ENCODE measurements around the gene SRGAP1.

The SRGAP1 gene

DNA sequence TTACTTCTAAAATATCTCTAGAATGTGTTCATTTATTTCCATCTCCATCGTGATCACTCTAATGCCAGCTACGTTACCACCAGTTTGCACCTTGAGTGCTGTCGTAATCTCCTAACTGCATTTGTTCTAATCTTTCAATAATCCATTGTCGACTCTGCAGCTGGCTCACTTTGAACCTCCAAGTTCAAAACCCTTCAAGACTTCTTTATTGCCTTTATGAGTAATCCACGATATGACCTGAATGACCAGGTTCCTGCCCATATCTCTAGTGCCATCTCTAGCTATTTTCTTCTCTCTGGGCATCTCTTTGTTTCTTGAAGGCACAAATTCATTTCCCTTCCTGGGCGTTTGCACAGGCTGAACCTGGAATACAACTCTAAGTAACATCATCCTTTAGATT, 76.7 kb downstream of the SRGAP1 start:
- no peak overlapping the region for H4K91ac ChIP-seq (ENCODE audit: low read depth, low read length, poor library complexity)
- no peak overlapping the region for H3K4me2 ChIP-seq (ENCODE audit: insufficient read depth, low read length, poor library complexity, severe bottlenecking)
- WGBS, 2 donors (ENCODE audit: extremely low coverage in 2 of 2, insufficient read length in 2 of 2, insufficient replicate concordance in 1 of 2) = no CpG with 5 or more reads among the region's 6 CpGs

DNA sequence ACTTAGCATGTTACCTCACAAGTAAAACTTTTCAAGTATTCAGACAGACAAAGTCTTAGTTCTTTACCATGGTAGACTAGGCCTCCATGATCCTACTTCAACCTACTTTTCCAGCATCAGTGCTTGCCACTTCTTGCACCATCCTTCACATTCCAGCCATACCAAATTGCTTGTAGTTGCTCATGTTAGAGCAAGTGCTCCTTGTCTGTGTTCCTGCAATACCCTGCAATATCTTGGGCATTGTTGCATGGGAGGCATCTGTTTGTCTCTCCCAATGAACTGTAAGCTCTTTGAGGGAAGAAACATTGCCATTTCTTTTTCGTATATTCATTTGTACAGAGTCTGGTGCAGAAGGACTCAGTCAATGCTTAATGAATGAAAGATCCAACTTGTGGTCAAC, 78.0 kb downstream of the SRGAP1 start:
- DNase-seq (ENCODE audit: low spot score) = no peak
- Histone ChIP-seq H3K27ac (replicated peaks; ENCODE audit: low read length) (no peak overlapping the region), H3K27me3 (ENCODE audit: control insufficient read depth in 3 of 3, insufficient read depth in 3 of 3, low read depth in 1 of 3, low read length in 3 of 3) (no peaks in the 10 kb centered on the region)

More for the DNA sequence above, 76.7 kb downstream of the SRGAP1 start:
- H3K27ac ChIP-seq (replicated peaks; ENCODE audit: low read length) = no peak overlapping the region
- no peak overlapping the region for H3K9ac ChIP-seq (ENCODE audit: low read depth, low read length, poor library complexity)
- H3K79me1 ChIP-seq (ENCODE audit: low read depth, low read length) = no peaks in the 10 kb centered on the region
- no peak overlapping the region for H3K14ac ChIP-seq (ENCODE audit: low read length)
- H3K36me3 ChIP-seq (replicated peaks in 1 of 2; ENCODE audit: control insufficient read depth in 2 of 2, insufficient read depth in 2 of 2, low read length in 2 of 2) = no peaks in the 10 kb centered on the region
- no peak overlapping the region for H2BK5ac ChIP-seq (ENCODE audit: low read length)
- no peak overlapping the region for H2BK12ac ChIP-seq (ENCODE audit: low read length)
- DNase-seq (ENCODE audit: low spot score) = no peak
- H3K18ac ChIP-seq (ENCODE audit: low read length) = no peak overlapping the region
- H4K8ac ChIP-seq (ENCODE audit: low read depth, low read length) = no peak overlapping the region
- H2AFZ ChIP-seq (ENCODE audit: low read length) = no peak overlapping the region
- no peak overlapping the region for H2BK15ac ChIP-seq (ENCODE audit: low read length)
- H3K27me3 ChIP-seq (ENCODE audit: control insufficient read depth in 3 of 3, insufficient read depth in 3 of 3, low read depth in 1 of 3, low read length in 3 of 3) = no peaks in the 10 kb centered on the region
- H3K4me1 ChIP-seq (ENCODE audit: control insufficient read depth in 2 of 2, insufficient read depth in 1 of 2, low read depth in 1 of 2, low read length in 2 of 2) = peaks cover 0 to 25% of the 10 kb centered on the region in 2 donors
- H2AK5ac ChIP-seq (ENCODE audit: low read depth, low read length) = no peak overlapping the region
- H2BK120ac ChIP-seq (ENCODE audit: low read depth, low read length) = no peak overlapping the region
- H3K4me3 ChIP-seq (ENCODE audit: low read length in 2 of 2) = no peak overlapping the region
- H3K9me3 ChIP-seq (replicated peaks in 1 of 2; ENCODE audit: control insufficient read depth in 2 of 2, insufficient read depth in 1 of 2, low read depth in 1 of 2, low read length in 2 of 2) = no peaks in the 10 kb centered on the region
- H3K4ac ChIP-seq (ENCODE audit: low read length) = no peak overlapping the region
- no peak overlapping the region for H3K23ac ChIP-seq (ENCODE audit: low read depth, low read length, poor library complexity)

DNA sequence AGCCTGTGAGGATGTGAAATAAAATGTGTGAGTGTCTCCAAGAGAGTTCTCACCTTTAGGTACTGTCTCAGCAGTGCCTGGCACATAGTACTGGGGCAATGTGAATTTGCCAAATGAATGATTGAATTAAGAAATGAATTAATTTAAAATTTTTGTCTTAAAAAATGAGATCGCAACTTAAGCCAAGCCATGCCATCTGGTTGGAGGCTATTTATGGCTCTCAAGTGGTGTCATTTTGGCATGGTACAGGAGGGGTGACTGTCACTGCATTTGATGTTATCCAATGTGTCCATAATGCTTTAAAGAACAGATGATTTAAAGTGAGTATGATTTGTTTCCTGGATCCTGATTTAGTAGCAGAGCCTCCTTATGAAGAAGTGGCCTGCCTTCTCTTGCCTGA, 80.3 kb downstream of the SRGAP1 start:
- Histone ChIP-seq H3K14ac (ENCODE audit: low read length) (no peak overlapping the region), H3K9me3 (replicated peaks in 1 of 2; ENCODE audit: control insufficient read depth in 2 of 2, insufficient read depth in 1 of 2, low read depth in 1 of 2, low read length in 2 of 2) (peaks cover 0 to 16% of the 10 kb centered on the region in 2 donors), H2BK5ac (ENCODE audit: low read length) (no peak overlapping the region), H3K4me2 (ENCODE audit: insufficient read depth, low read length, poor library complexity, severe bottlenecking) (no peak overlapping the region), H3K23ac (ENCODE audit: low read depth, low read length, poor library complexity) (no peak overlapping the region), H3K9ac (ENCODE audit: low read depth, low read length, poor library complexity) (no peak overlapping the region), H2AK5ac (ENCODE audit: low read depth, low read length) (no peak overlapping the region), H3K36me3 (replicated peaks in 1 of 2; ENCODE audit: control insufficient read depth in 2 of 2, insufficient read depth in 2 of 2, low read length in 2 of 2) (no peaks in the 10 kb centered on the region), H4K91ac (ENCODE audit: low read depth, low read length, poor library complexity) (no peak overlapping the region), H3K27ac (replicated peaks; ENCODE audit: low read length) (no peak overlapping the region), H3K79me1 (ENCODE audit: low read depth, low read length) (no peaks in the 10 kb centered on the region), H3K4me1 (ENCODE audit: control insufficient read depth in 2 of 2, insufficient read depth in 1 of 2, low read depth in 1 of 2, low read length in 2 of 2) (no peaks in the 10 kb centered on the region), H2BK15ac (ENCODE audit: low read length) (no peak overlapping the region), H3K4ac (ENCODE audit: low read length) (no peak overlapping the region), H3K18ac (ENCODE audit: low read length) (no peak overlapping the region), H2BK120ac (ENCODE audit: low read depth, low read length) (no peak overlapping the region), H2BK12ac (ENCODE audit: low read length) (no peak overlapping the region), H2AFZ (ENCODE audit: low read length) (no peak overlapping the region), H4K8ac (ENCODE audit: low read depth, low read length) (no peak overlapping the region), H3K4me3 (ENCODE audit: low read length in 2 of 2) (no peak overlapping the region), H3K27me3 (ENCODE audit: control insufficient read depth in 3 of 3, insufficient read depth in 3 of 3, low read depth in 1 of 3, low read length in 3 of 3) (no peaks in the 10 kb centered on the region)
- WGBS, 2 donors (ENCODE audit: extremely low coverage in 2 of 2, insufficient read length in 2 of 2, insufficient replicate concordance in 1 of 2) = no CpG with 5 or more reads among the region's 1 CpG
- DNase-seq (ENCODE audit: low spot score) = no peak

More for the DNA sequence above, 78.0 kb downstream of the SRGAP1 start:
- Histone ChIP-seq H3K4ac (ENCODE audit: low read length) (no peak overlapping the region), H2BK12ac (ENCODE audit: low read length) (no peak overlapping the region), H2BK15ac (ENCODE audit: low read length) (no peak overlapping the region), H3K9ac (ENCODE audit: low read depth, low read length, poor library complexity) (no peak overlapping the region), H2AFZ (ENCODE audit: low read length) (no peak overlapping the region), H3K23ac (ENCODE audit: low read depth, low read length, poor library complexity) (no peak overlapping the region), H3K9me3 (replicated peaks in 1 of 2; ENCODE audit: control insufficient read depth in 2 of 2, insufficient read depth in 1 of 2, low read depth in 1 of 2, low read length in 2 of 2) (no peaks in the 10 kb centered on the region), H2AK5ac (ENCODE audit: low read depth, low read length) (no peak overlapping the region), H3K4me2 (ENCODE audit: insufficient read depth, low read length, poor library complexity, severe bottlenecking) (no peak overlapping the region), H2BK120ac (ENCODE audit: low read depth, low read length) (no peak overlapping the region), H4K91ac (ENCODE audit: low read depth, low read length, poor library complexity) (no peak overlapping the region), H3K4me3 (ENCODE audit: low read length in 2 of 2) (no peak overlapping the region), H3K79me1 (ENCODE audit: low read depth, low read length) (no peaks in the 10 kb centered on the region), H3K18ac (ENCODE audit: low read length) (no peak overlapping the region), H3K4me1 (ENCODE audit: control insufficient read depth in 2 of 2, insufficient read depth in 1 of 2, low read depth in 1 of 2, low read length in 2 of 2) (peaks cover 0 to 13% of the 10 kb centered on the region in 2 donors), H3K14ac (ENCODE audit: low read length) (no peak overlapping the region), H3K36me3 (replicated peaks in 1 of 2; ENCODE audit: control insufficient read depth in 2 of 2, insufficient read depth in 2 of 2, low read length in 2 of 2) (no peaks in the 10 kb centered on the region), H4K8ac (ENCODE audit: low read depth, low read length) (no peak overlapping the region), H2BK5ac (ENCODE audit: low read length) (no peak overlapping the region)
- no CpG with 5 or more reads among the region's 1 CpG for WGBS, 2 donors (ENCODE audit: extremely low coverage in 2 of 2, insufficient read length in 2 of 2, insufficient replicate concordance in 1 of 2)

DNA sequence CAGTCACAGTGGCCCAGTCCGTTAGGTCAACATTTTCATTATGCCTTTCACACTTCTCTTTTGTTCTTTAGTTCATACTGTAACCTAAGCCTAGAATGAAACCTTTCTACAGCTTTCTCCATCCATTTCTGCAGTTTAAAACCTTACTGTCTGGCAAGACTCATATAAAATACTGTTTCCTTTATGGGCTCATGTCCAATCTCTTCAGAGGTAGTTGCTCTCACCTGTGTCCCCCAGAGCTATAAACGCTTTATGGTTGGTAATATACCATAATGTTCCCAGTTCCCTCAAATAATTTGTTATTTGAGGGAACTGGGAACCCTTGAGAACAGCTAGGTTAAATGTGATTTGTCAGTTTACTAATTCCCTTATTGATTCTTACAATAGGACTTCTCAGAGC, 83.0 kb downstream of the SRGAP1 start:
- Histone ChIP-seq H3K4ac (ENCODE audit: low read length) (no peak overlapping the region), H3K14ac (ENCODE audit: low read length) (no peak overlapping the region), H3K4me2 (ENCODE audit: insufficient read depth, low read length, poor library complexity, severe bottlenecking) (no peak overlapping the region), H3K4me1 (ENCODE audit: control insufficient read depth in 2 of 2, insufficient read depth in 1 of 2, low read depth in 1 of 2, low read length in 2 of 2) (no peaks in the 10 kb centered on the region), H3K9ac (ENCODE audit: low read depth, low read length, poor library complexity) (no peak overlapping the region), H2AFZ (ENCODE audit: low read length) (no peak overlapping the region), H2BK12ac (ENCODE audit: low read length) (no peak overlapping the region), H3K27ac (replicated peaks; ENCODE audit: low read length) (no peak overlapping the region), H3K18ac (ENCODE audit: low read length) (no peak overlapping the region), H3K4me3 (ENCODE audit: low read length in 2 of 2) (no peak overlapping the region), H2BK15ac (ENCODE audit: low read length) (no peak overlapping the region), H3K9me3 (replicated peaks in 1 of 2; ENCODE audit: control insufficient read depth in 2 of 2, insufficient read depth in 1 of 2, low read depth in 1 of 2, low read length in 2 of 2) (peaks cover 0 to 16% of the 10 kb centered on the region in 2 donors), H2BK5ac (ENCODE audit: low read length) (no peak overlapping the region), H3K27me3 (ENCODE audit: control insufficient read depth in 3 of 3, insufficient read depth in 3 of 3, low read depth in 1 of 3, low read length in 3 of 3) (no peaks in the 10 kb centered on the region), H4K8ac (ENCODE audit: low read depth, low read length) (no peak overlapping the region), H4K91ac (ENCODE audit: low read depth, low read length, poor library complexity) (no peak overlapping the region), H3K79me1 (ENCODE audit: low read depth, low read length) (no peaks in the 10 kb centered on the region), H2AK5ac (ENCODE audit: low read depth, low read length) (no peak overlapping the region), H2BK120ac (ENCODE audit: low read depth, low read length) (no peak overlapping the region), H3K36me3 (replicated peaks in 1 of 2; ENCODE audit: control insufficient read depth in 2 of 2, insufficient read depth in 2 of 2, low read length in 2 of 2) (no peaks in the 10 kb centered on the region), H3K23ac (ENCODE audit: low read depth, low read length, poor library complexity) (no peak overlapping the region)
- no peak for DNase-seq (ENCODE audit: low spot score)
- WGBS, 2 donors (ENCODE audit: extremely low coverage in 2 of 2, insufficient read length in 2 of 2, insufficient replicate concordance in 1 of 2) = no CpG with 5 or more reads among the region's 2 CpGs

Measured in neuronal stem cell (in vitro differentiated cells).